Mesothelial cell of epicardium (in vitro differentiated cells): ENCODE results near the gene MRPS14. TPM values are rescaled to one million over a fixed set of nuclear protein-coding genes. Genes with fewer than 3 reads are reported as not detected.
A peak's percentile ranks its signal among the peaks of the same experiment; 100 is the strongest.

Source experiments
- DNase-seq, 2 experiments: peaks; one replicate each; pipeline ENCODE4 v3.0.0; 2021; ENCODE audit warnings: low spot score in 2 of 2; ENCODE audit not compliant: unreplicated experiment in 2 of 2
- H3K27ac Mint-ChIP-seq: 2 replicates; pipeline ENCODE4 v1.8.0; 2021; ENCODE audit warnings: mixed read lengths
- H3K27me3 Mint-ChIP-seq: 2 replicates; pipeline ENCODE4 v1.8.0; 2021; ENCODE audit warnings: low read depth, mixed read lengths
- H3K36me3 Mint-ChIP-seq: 2 replicates; pipeline ENCODE4 v1.8.0; 2021; ENCODE audit warnings: mixed read lengths
- H3K4me1 Mint-ChIP-seq: 2 replicates; pipeline ENCODE4 v1.8.0; 2021; ENCODE audit warnings: mixed read lengths
- H3K4me3 Mint-ChIP-seq: 2 replicates; pipeline ENCODE4 v1.8.0; 2021; ENCODE audit warnings: mild to moderate bottlenecking, moderate library complexity, mixed read lengths
- H3K9me3 Mint-ChIP-seq: 2 replicates; pipeline ENCODE4 v1.8.0; 2021; ENCODE audit warnings: mixed read lengths
- total RNA-seq: library from RNA; stranded (reverse); gene quantifications from 3 replicates; pipeline ENCODE4 v1.2.1, GENCODE V29; 2021
- TF ChIP-seq, protein P1 (sequence below): fragments of 200-600 bp; sonication (generic); IDR thresholded peaks from one replicate; pipeline ENCODE4 v1.5.0; 2021; ENCODE audit warnings: antibody characterized with exemption; ENCODE audit not compliant: unreplicated experiment

Gene MRPS14
- total RNA-seq, 1 donor from 2014 or later, result 25.2 TPM

DNA sequence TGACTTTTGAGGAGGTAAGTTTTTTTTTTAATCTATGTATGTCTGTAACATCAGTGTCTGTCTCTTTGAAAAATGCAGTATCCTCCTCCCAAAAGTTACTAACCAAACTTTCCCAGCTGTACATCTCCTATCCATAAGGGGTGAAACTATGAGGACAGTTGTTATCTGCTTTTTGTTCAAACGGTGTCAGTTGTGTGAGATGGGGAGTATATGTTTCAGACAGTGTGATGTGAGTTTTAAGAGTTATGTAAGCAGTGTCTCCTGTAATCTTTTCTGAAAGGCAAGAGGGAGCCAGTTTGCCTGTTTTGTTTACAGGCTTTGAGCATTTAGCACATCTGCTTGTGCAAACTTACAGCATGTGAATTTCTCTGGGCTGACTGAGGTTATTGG, 58.3 kb downstream of the MRPS14 start:
- peaks cover 2% of the 10 kb centered on the region for H3K36me3 Mint-ChIP-seq
- H3K4me1 Mint-ChIP-seq, result peaks cover 54% of the 10 kb centered on the region
- TF ChIP-seq, protein P1, sequence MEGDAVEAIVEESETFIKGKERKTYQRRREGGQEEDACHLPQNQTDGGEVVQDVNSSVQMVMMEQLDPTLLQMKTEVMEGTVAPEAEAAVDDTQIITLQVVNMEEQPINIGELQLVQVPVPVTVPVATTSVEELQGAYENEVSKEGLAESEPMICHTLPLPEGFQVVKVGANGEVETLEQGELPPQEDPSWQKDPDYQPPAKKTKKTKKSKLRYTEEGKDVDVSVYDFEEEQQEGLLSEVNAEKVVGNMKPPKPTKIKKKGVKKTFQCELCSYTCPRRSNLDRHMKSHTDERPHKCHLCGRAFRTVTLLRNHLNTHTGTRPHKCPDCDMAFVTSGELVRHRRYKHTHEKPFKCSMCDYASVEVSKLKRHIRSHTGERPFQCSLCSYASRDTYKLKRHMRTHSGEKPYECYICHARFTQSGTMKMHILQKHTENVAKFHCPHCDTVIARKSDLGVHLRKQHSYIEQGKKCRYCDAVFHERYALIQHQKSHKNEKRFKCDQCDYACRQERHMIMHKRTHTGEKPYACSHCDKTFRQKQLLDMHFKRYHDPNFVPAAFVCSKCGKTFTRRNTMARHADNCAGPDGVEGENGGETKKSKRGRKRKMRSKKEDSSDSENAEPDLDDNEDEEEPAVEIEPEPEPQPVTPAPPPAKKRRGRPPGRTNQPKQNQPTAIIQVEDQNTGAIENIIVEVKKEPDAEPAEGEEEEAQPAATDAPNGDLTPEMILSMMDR, result no peak
- H3K9me3 Mint-ChIP-seq, result no peaks in the 10 kb centered on the region
- no peak overlapping the region for H3K4me3 Mint-ChIP-seq
- no peak for DNase-seq
- H3K27me3 Mint-ChIP-seq, result no peaks in the 10 kb centered on the region
- H3K27ac Mint-ChIP-seq, result peak overlapping the region; percentile 77

DNA sequence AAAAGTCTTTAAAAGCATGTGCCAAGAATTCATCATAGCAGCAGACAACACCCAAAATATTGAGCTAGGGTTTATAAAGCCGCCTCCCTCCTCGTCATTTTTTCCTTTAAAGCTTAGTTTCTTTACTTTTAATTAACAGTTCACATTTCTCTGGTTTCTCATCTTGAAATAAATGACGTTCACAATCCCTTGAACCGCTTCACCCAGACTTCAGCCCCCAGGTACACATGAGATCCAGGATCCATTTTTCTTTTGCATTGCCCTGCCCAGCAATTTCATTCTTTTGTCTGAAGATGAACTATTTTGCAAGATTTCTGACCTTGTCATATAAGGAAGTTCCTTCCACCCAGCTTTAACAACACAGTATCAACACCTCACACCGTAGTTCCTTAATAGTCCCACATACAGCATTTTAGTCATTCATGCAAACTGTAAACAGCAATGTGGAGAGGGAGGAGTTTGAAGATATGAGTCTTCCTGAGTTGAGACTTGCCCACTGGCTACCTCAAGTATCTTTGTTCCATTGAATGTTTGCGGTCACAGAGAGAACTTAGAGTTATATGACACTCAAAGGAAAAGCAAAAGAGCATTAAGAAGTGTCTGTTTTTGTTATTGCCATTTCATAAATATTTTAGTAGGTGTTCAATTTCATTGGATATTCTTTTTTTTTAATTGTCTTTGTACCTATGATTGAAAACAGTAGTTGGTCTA, 58.8 kb downstream of the MRPS14 start:
- Mint-ChIP-seq H3K4me1 (peaks cover 53% of the 10 kb centered on the region), H3K27ac (peak overlapping the region; percentile 77), H3K4me3 (no peak overlapping the region), H3K9me3 (no peaks in the 10 kb centered on the region), H3K36me3 (no peaks in the 10 kb centered on the region), H3K27me3 (no peaks in the 10 kb centered on the region)
- TF ChIP-seq, protein P1, result no peak
- DNase-seq, result no peak

DNA sequence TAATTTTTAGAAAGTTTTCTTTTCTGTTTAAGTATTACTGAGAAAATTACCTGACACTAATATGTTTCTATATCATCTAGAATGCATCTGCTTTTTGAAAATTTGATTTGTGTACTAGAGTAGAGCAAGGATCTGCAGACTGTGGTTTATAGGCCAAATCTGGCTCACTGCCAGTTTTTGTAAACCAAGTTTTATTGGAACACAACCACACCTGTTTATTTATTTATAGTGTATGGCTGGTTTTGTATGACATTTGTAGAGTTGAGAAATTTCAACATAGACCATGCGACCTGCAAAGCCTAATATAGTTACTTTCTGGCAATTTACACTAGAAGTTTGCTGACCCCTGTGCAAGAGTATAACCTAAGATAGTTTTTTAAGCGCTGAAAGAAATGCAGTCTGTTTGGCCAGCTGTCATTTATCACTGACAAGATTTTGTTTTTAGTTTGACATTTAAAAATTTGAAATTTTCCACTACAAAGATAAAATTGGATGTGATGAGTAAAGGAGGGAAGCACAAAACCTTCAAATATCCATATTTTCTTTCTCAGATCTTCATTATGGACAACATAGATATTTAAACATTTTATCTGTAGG, 59.6 kb downstream of the MRPS14 start:
- Mint-ChIP-seq H3K36me3 (no peaks in the 10 kb centered on the region), H3K27me3 (no peaks in the 10 kb centered on the region), H3K4me1 (peaks cover 45% of the 10 kb centered on the region), H3K9me3 (no peaks in the 10 kb centered on the region), H3K27ac (peak overlapping the region; percentile 77), H3K4me3 (no peak overlapping the region)
- TF ChIP-seq, protein P1, result no peak
- DNase-seq, result no peak

Other genes with a start within 250 kb of the MRPS14 start
- 58.8 to 70.0 TPM (median 63.7 TPM) in 3 replicates for gene CACYBP, start 23.5 kb downstream of the MRPS14 start, total RNA-seq
- gene TNN, start 44.4 kb upstream of the MRPS14 start, total RNA-seq, result 2.0 to 2.2 TPM (median 2.0 TPM) in 3 replicates
- gene KIAA0040, start 169.4 kb upstream of the MRPS14 start, total RNA-seq, result 3.4 to 3.8 TPM (median 3.7 TPM) in 3 replicates